Ovary (tissue), 9 donors: ENCODE measurements around the gene GCN1. TPM values are rescaled to one million over a fixed set of nuclear protein-coding genes. Genes with fewer than 3 reads are reported as not detected.

Experiments
- DNase-seq, 5 donors: peaks; one replicate each; pipeline ENCODE4 v3.0.0-alpha.2; 2019 to 2020
- H3K27ac ChIP-seq, 2 donors: fragments of 200-600 bp; one replicate each; pipeline versions ENCODE4 v1.5.1 to v1.8.0; 2019 to 2022
- H3K27me3 ChIP-seq: fragments of 200-600 bp; one replicate; pipeline ENCODE4 v1.8.0; 2022
- H3K36me3 ChIP-seq: fragments of 200-600 bp; sonication (generic); one replicate; pipeline ENCODE4 v1.5.1; 2019
- H3K4me1 ChIP-seq: one replicate; pipeline ENCODE4 v1.8.1; 2013; ENCODE audit warnings: mild to moderate bottlenecking, moderate library complexity; ENCODE audit not compliant: insufficient read depth
- H3K4me3 ChIP-seq: fragments of 200-600 bp; sonication (generic); one replicate; pipeline ENCODE4 v1.5.1; 2017
- H3K9me3 ChIP-seq, 2 donors: fragments of 200-600 bp in 1 of 2; sonication (generic) in 1 of 2; one replicate each; pipeline versions ENCODE4 v1.5.1 to v1.8.1; 2013 to 2019; ENCODE audit warnings: mild to moderate bottlenecking in 1 of 2, moderate library complexity in 1 of 2
- CTCF ChIP-seq, 3 donors: fragments of 450-650 bp in 2 of 3; fragments of 200-600 bp in 1 of 3; IDR thresholded peaks; one replicate each; pipeline versions ENCODE4 v1.5.1 to v1.8.0; 2016 to 2022; ENCODE audit warnings: antibody characterized with exemption in 3 of 3, mild to moderate bottlenecking in 1 of 3
- EP300 ChIP-seq: sonication (generic); formaldehyde crosslinking; IDR thresholded peaks from one replicate; pipeline ENCODE4 v1.6.1; 2017; ENCODE audit warnings: antibody characterized with exemption
- POLR2A ChIP-seq: fragments of 450-650 bp; IDR thresholded peaks from one replicate; pipeline ENCODE4 v1.6.1; 2017; ENCODE audit warnings: antibody characterized with exemption, mild to moderate bottlenecking, moderate library complexity
- WGBS, 3 donors: extraction: QIAGEN DNeasy Blood & Tissue Kit in 1 of 3; methylation state at CpG; one replicate each; pipeline versions ENCODE4 v1.1.5 to v1.1.7; 2013 to 2017; 5-methylcytosine and 5-hydroxymethylcytosine counted together
- intact Hi-C, 4 donors: fragments of 100-400 bp; cut with DNase I; formaldehyde crosslinking; loops; one replicate each; pipeline versions ENCODE4 v1.11.0 to v1.15.1; 2022 to 2023
- polyA plus RNA-seq, 2 donors: library from polyadenylated mRNA; stranded (reverse); fragments of 200-250 nt in 1 of 2; fragments of 350-450 nt in 1 of 2; fragmentation: Illumina TruSeq in 1 of 2; extraction: RNeasy Lipid Tissue Mini Kit (QIAGEN cat#74804) in 1 of 2; gene quantifications; one replicate each; pipeline ENCODE4 v1.2.3, GENCODE V29; 2013 to 2014
- total RNA-seq, 7 donors: library from RNA; depleted of rRNA in 2 of 7; stranded (reverse); fragments of >200 nt in 2 of 7; fragmentation: NEBNext Ultra II Directional in 3 of 7; extraction: Animal tissue kit (Norgen Biotek cat#: 25700) in 3 of 7; gene quantifications; one replicate each; pipeline versions ENCODE4 v1.1.0 to v1.2.4, GENCODE V29; 2016 to 2023
- donor health status: DM: no; HTN: no; CAD: no; lungs with moderate emphysema.
- donor health status: DM: no; HTN: no; CAD: no.
- donor health status: Bipolar disorder and iron deficiency.
- donor health status: DM: yes; HTN: yes; CAD: no.
- donor health status: DM: no; HTN: no; CAD: no.
- donor health status: DM: yes; HTN: yes; CAD: no.

GCN1 gene
- total and polyA plus RNA-seq, 9 donors = 22.6 to 86.2 (median 61.4) TPM

- Histone ChIP-seq H3K36me3 (no peaks in the 10 kb centered on the region), H3K27ac (no peak overlapping the region), H3K4me3 (no peak overlapping the region), H3K27me3 (no peaks in the 10 kb centered on the region), H3K4me1 (no peaks in the 10 kb centered on the region), H3K9me3 (no peaks in the 10 kb centered on the region)
- no peak for DNase-seq
- intact Hi-C loops = no loop called here
- TF ChIP-seq POLR2A = no peak
- no peak for TF ChIP-seq CTCF (IDR thresholded peaks at IDR 0.05)
- no peak for TF ChIP-seq EP300
- 75 to 80% (median 80%) methylated on average over 12 of the region's 12 CpGs for WGBS, 3 donors
Observed at GRCh38 chr12:120159509-120160237, 34.8 kb downstream of the GCN1 start.

- intact Hi-C loops = no loop called here
- no peaks in the 10 kb centered on the region for H3K4me1 ChIP-seq
- no peaks in the 10 kb centered on the region for H3K27me3 ChIP-seq
- no peaks in the 10 kb centered on the region for H3K36me3 ChIP-seq
- no peak for DNase-seq
- 93 to 96% (median 95%) methylated on average over 10 of the region's 10 CpGs for WGBS, 3 donors
- H3K4me3 ChIP-seq = no peak overlapping the region
- no peak overlapping the region for H3K27ac ChIP-seq
- no peak for TF ChIP-seq EP300
- no peak for TF ChIP-seq POLR2A
- TF ChIP-seq CTCF (IDR thresholded peaks at IDR 0.05) = no peak
- no peaks in the 10 kb centered on the region for H3K9me3 ChIP-seq
Observed at GRCh38 chr12:120158351-120158750, 36.2 kb downstream of the GCN1 start.

GRCh38 chr12:120157678-120158077 lies 36.8 kb downstream of the GCN1 start:
- H3K4me3 ChIP-seq = no peak overlapping the region
- no peak for DNase-seq
- no peaks in the 10 kb centered on the region for H3K9me3 ChIP-seq
- no peak for TF ChIP-seq EP300
- TF ChIP-seq CTCF (IDR thresholded peaks at IDR 0.05) = no peak
- TF ChIP-seq POLR2A = no peak
- H3K36me3 ChIP-seq = no peaks in the 10 kb centered on the region
- H3K4me1 ChIP-seq = no peaks in the 10 kb centered on the region
- H3K27ac ChIP-seq = no peak overlapping the region
- 81 to 87% (median 83%) methylated on average over 11 of the region's 11 CpGs for WGBS, 3 donors
- intact Hi-C loops = no loop called here
- no peaks in the 10 kb centered on the region for H3K27me3 ChIP-seq

GRCh38 chr12:120156315-120157259 lies 37.9 kb downstream of the GCN1 start:
- no peaks in the 10 kb centered on the region for H3K36me3 ChIP-seq
- TF ChIP-seq EP300 = no peak
- no peak for TF ChIP-seq POLR2A
- TF ChIP-seq CTCF (IDR thresholded peaks at IDR 0.05) = no peak
- intact Hi-C loops = no loop called here

More at GRCh38 chr12:120156315-120157259, 37.9 kb downstream of the GCN1 start:
- Histone ChIP-seq H3K4me3 (no peak overlapping the region), H3K9me3 (no peaks in the 10 kb centered on the region), H3K4me1 (no peaks in the 10 kb centered on the region), H3K27me3 (no peaks in the 10 kb centered on the region), H3K27ac (no peak overlapping the region)
- 91 to 93% (median 91%) methylated on average over 22 of the region's 22 CpGs for WGBS, 3 donors
- DNase-seq = no peak
